ENCODE measurements around the gene NBAS. TPM values are rescaled to one million over a fixed set of nuclear protein-coding genes. Genes with fewer than 3 reads are reported as not detected.

NBAS gene
- total RNA-seq: 64.9 and 94.8 TPM in 2 replicates

GRCh38 chr2:15560988-15561573 lies at the start of gene NBAS:
Gene NBAS, minus strand, starts transcription at chr2:15561334. Its CDS starts 30 bp downstream, at chr2:15561304.
- peak; percentile 88 to 90 for DNase-seq (ENCODE audit: low read depth in 2 of 2)

DNA sequence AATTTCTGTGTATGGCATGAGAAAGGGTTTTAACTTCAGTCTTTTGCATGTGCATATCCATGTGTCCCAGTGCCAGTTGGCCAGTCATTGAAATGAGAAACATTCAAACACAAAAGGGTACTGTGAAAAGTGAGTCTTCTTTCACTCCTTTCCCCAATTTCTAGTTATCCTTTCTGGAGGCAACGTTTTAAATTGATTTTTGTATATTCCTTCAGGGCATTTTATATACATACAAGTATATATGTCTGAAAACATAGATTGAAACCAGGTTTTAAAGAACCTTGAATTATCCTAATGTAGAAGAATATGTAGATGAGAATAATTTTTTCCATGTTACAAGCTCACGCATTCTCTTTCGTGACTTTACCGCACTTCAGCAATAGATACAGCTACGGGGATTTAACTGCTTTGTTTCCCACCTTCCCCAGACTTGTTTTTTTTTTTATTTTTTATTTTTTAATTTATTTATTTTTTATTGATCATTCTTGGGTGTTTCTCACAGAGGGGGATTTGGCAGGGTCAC lies 49.4 kb upstream of the NBAS start:
- no peak for DNase-seq (ENCODE audit: low read depth in 2 of 2)

GRCh38 chr2:15609341-15610042 lies 48.4 kb upstream of the NBAS start:
- DNase-seq (ENCODE audit: low read depth in 2 of 2): no peak

DNA sequence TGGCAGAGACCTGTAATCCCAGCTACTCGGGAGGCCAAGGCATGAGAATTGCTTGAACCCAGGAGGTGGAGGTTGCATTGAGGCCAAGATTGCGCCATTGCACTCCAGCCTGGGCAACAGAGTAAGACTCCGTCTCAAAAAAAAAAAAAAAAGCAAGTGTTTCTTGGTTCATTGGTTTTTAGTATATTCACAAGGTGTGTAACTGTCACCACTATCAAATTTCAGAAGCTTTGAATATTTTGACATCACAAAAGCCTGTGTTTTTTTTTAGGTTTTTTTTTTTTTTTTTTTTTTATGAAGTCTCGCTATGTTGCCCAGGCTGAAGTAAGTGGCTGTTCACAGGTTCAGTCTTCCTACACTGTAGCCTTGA lies 47.2 kb upstream of the NBAS start:
- no peak for DNase-seq (ENCODE audit: low read depth in 2 of 2)

- no peak for DNase-seq (ENCODE audit: low read depth in 2 of 2)
Measured at GRCh38 chr2:15607709-15608391, 46.7 kb upstream of the NBAS start.

- DNase-seq (ENCODE audit: low read depth in 2 of 2): no peak
Measured at GRCh38 chr2:15606481-15607441, 45.6 kb upstream of the NBAS start.

DNA sequence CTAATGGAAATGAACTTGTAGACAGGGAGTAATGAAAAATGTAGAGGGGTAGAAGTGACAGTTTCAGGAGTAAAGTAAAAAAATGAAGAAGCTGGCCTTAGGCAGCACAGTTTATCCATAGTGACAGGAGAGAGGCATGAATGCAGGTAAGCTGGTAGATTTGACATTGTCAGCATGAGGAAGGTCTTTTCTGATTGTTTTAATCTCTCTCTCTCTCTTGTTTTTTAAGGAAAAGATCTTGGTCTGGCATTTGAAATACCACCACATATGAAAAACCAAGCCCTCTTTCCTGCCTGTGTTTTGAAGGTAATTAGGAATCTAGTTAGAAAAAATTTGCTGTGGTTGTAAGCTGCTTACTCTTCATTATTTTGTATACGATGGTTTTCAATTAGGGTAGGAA lies 44.6 kb upstream of the NBAS start:
- DNase-seq (ENCODE audit: low read depth in 2 of 2): no peak

DNA sequence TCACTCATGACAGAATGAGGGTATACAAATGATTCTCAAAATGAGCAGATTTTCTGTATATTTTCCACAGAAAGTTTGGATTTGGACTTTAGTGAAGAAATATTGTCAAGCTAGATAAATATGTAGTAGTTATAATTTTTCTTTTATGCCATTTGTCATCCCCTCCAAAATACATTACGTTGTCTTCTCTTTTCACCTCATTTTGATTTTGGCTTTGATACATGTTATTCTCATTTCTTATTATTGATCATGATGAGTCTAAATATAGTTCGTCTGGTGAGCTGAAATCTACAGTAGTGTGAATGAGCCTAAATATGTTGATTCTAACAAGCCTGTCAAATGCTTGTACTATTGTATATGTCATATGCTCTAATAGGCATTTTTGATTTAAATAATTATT lies 42.8 kb upstream of the NBAS start:
- no peak for DNase-seq (ENCODE audit: low read depth in 2 of 2)

- no peak for DNase-seq (ENCODE audit: low read depth in 2 of 2)
Measured at GRCh38 chr2:15603044-15603765, 42.1 kb upstream of the NBAS start.

GRCh38 chr2:15602393-15602792 lies 41.3 kb upstream of the NBAS start:
- DNase-seq (ENCODE audit: low read depth in 2 of 2): no peak

- no peak for DNase-seq (ENCODE audit: low read depth in 2 of 2)
Measured at GRCh38 chr2:15601681-15602080, 40.5 kb upstream of the NBAS start.

- DNase-seq (ENCODE audit: low read depth in 2 of 2): no peak
Measured at GRCh38 chr2:15599994-15600393, 38.9 kb upstream of the NBAS start.

DNA sequence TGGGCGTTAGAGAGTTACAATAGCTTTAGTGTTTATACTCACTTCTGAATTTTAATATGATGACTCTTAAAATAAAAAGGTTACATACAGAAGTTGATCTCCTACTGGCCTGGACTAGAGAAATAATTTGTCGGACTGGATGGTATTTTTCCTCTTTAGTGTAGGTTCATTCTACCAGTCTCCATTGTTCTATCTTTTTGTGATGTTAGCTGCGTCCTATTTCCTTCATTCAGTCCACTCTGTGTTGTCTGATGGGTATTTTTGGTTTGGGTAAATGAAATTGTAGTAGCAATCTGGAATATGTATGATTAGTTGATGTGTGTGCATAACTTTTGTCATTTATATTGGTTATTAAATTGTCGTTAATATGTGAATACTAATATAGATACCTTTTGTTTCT lies 35.8 kb upstream of the NBAS start:
- DNase-seq (ENCODE audit: low read depth in 2 of 2): no peak

DNA sequence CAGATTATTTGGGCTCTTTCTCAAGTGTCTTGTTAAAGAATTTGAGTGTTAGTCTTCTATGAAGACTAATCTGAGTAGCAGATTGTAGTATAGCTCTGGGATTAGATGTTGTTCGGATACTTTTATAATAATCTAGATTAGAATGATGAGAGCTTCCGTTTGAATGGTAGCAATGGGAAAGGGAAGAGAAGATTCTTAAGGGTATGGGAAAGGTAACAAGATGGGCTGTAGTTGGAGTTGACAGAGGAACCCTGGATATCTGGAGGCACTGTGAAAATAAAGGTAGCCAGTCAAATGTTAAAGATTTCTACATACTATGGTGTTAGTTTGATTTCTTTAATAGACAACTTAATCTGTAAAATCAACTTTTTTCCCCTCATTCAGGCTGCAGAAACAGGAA lies 35.2 kb upstream of the NBAS start:
- no peak for DNase-seq (ENCODE audit: low read depth in 2 of 2)

DNA sequence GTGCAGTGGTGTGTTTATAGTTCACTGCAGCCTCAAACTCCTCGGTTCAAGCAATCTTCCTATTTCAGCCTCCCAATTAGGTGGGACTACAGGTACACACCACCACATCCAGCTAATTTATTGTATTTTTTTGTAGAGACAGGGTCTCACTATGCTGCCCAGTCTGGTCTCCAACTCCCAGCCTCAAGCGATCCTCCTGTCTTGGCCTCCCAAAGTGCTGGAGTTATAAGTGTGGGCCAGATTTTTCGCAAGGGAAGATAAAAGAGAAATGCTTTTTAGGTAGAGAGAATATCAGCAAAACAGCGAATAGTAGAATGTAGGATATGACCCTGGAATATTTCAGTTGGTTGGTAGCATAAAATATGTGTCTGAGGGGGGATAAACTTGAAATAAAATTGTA lies 34.8 kb upstream of the NBAS start:
- DNase-seq (ENCODE audit: low read depth in 2 of 2): no peak

DNA sequence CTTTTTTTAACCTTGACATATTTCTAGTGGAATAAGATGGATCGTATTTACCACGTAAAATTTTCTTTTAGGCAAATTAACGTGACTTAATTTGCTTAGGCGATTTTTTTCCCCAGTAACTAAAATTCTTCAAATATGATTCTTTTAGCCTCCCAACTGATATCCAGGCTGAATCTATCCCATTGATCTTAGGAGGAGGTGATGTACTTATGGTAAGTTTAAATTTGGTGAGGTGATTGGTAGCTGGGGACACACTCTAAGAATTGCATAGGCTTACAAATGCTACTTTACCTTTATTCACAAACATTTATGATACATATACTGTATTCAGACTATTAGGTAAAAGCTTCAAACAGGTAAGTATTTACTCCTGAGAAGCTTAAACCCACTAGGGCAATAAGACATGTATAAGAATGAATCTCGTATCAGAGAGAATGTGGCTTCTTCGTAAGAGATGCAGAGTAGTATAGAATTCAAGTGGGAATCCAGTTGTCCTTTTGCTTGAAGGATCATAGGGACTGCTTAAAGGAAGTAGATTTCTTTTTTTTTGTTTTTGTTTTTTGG lies 34.3 kb upstream of the NBAS start:
- DNase-seq (ENCODE audit: low read depth in 2 of 2): no peak

DNA sequence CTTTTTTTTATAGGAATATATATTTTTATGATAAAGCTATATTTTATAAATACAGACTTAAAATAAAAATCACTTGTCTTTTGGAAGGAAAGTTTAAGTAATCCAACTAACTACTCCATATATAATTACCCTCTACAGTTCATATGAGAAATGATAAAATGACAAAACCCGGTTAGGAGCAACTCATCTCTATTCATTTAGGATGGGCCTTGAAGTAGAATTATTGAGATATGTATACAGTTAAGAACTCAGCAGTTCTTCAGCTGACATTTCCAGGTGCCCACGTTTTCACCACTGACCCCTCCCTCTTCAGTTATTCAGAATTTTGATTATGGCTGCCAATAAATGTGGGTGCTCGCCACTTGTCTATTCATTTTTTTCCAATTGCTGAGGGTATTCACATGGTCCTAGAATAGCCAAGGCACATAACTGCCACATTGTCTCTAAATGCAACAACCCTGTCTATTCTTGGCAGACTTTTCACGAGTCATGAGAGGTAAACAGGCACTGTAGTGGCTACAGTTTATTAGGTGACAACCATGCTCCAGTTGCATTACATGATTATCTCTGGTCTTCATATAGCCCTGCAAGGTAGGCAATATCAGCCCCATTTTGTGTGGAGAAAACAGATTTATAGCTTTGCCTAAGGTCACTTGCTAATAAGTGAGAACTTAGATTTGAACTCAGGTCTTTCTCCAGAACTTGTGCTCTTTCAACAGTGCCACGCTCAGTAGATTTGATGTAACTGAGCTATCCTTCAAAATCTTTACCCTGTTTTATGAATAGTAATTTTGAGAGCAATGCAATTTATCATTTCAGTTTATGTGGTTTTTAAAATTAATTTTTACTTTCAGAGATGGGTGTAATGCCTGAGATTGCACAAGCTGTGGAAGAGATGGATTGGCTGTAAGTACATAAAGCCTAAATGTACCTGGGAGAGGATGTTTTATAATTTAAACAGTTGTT lies 33.4 kb upstream of the NBAS start:
- no peak for DNase-seq (ENCODE audit: low read depth in 2 of 2)

DNA sequence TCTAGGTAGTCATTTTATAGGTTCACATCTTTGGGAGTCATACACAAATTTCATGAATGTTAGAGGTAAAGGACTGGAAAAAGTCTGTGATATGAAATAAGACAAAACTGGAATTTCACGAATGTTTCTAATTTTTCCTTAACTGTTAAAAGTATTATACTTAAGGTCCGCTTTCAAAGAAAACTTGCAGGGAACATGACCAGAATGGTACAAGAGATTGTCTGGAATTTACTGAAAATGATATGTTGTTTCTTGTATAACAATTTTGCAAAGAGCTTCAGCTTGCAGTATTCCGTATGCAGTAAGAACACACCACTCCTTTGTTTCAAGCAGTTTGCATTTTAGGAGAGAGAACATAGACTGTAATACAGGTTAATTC lies 32.2 kb upstream of the NBAS start:
- DNase-seq (ENCODE audit: low read depth in 2 of 2): no peak

GRCh38 chr2:15591692-15592463 lies 30.7 kb upstream of the NBAS start, which contains the start of gene DDX1:
Gene DDX1, plus strand, starts transcription at chr2:15591868. Its CDS starts 66 bp downstream, at chr2:15591934.
- DNase-seq (ENCODE audit: low read depth in 2 of 2): peak; percentile 86 to 89

All from lung microvascular endothelial cell (primary cell).